Measurements from ENCODE around the gene RAB33B.

RAB33B gene

GRCh38 chr4:139476363-139476762, 22.4 kb downstream of the RAB33B start:
- H3K36me3 Mint-ChIP-seq (ENCODE audit: low read depth) = peaks cover 18% of the 10 kb centered on the region
- H3K4me3 Mint-ChIP-seq = no peak overlapping the region
- no peak for ATAC-seq
- DNase-seq = no peak
- H3K27ac Mint-ChIP-seq = no peak overlapping the region
- H3K27me3 Mint-ChIP-seq = no peaks in the 10 kb centered on the region
- H3K9me3 Mint-ChIP-seq = peaks cover 6% of the 10 kb centered on the region
- peaks cover 7% of the 10 kb centered on the region for H3K4me1 Mint-ChIP-seq

GRCh38 chr4:139481465-139481864, 27.5 kb downstream of the RAB33B start:
- no peak for DNase-seq
- H3K4me1 Mint-ChIP-seq = peaks cover 4% of the 10 kb centered on the region
- ATAC-seq = no peak
- no peak overlapping the region for H3K4me3 Mint-ChIP-seq
- H3K9me3 Mint-ChIP-seq = no peaks in the 10 kb centered on the region
- peaks cover 2% of the 10 kb centered on the region for H3K27me3 Mint-ChIP-seq
- H3K36me3 Mint-ChIP-seq (ENCODE audit: low read depth) = no peaks in the 10 kb centered on the region
- no peak overlapping the region for H3K27ac Mint-ChIP-seq

GRCh38 chr4:139483000-139483399, 29.1 kb downstream of the RAB33B start:
- no peaks in the 10 kb centered on the region for H3K9me3 Mint-ChIP-seq
- H3K27me3 Mint-ChIP-seq = peaks cover 2% of the 10 kb centered on the region
- DNase-seq (no peak), ATAC-seq (no peak)
- H3K27ac Mint-ChIP-seq = no peak overlapping the region
- H3K36me3 Mint-ChIP-seq (ENCODE audit: low read depth) = no peaks in the 10 kb centered on the region
- H3K4me1 Mint-ChIP-seq = peaks cover 4% of the 10 kb centered on the region
- no peak overlapping the region for H3K4me3 Mint-ChIP-seq

- H3K4me3 Mint-ChIP-seq = no peak overlapping the region
- no peaks in the 10 kb centered on the region for H3K9me3 Mint-ChIP-seq
- ATAC-seq (no peak), DNase-seq (no peak)
- H3K36me3 Mint-ChIP-seq (ENCODE audit: low read depth) = no peaks in the 10 kb centered on the region
- H3K27me3 Mint-ChIP-seq = peaks cover 2% of the 10 kb centered on the region
- no peaks in the 10 kb centered on the region for H3K4me1 Mint-ChIP-seq
- H3K27ac Mint-ChIP-seq = no peak overlapping the region
Measured at GRCh38 chr4:139484783-139485311, 30.9 kb downstream of the RAB33B start.

GRCh38 chr4:139488442-139488841, 34.5 kb downstream of the RAB33B start:
- Mint-ChIP-seq H3K9me3 (no peaks in the 10 kb centered on the region), H3K4me1 (no peaks in the 10 kb centered on the region), H3K27ac (no peak overlapping the region)

GRCh38 chr4:139489638-139490037, 35.7 kb downstream of the RAB33B start:
- no peaks in the 10 kb centered on the region for H3K36me3 Mint-ChIP-seq (ENCODE audit: low read depth)
- H3K4me3 Mint-ChIP-seq = no peak overlapping the region
- peaks cover 2% of the 10 kb centered on the region for H3K27me3 Mint-ChIP-seq
- no peak for DNase-seq
- H3K4me1 Mint-ChIP-seq = no peaks in the 10 kb centered on the region
- no peaks in the 10 kb centered on the region for H3K9me3 Mint-ChIP-seq
- H3K27ac Mint-ChIP-seq = no peak overlapping the region
- no peak for ATAC-seq

More at GRCh38 chr4:139488442-139488841, 34.5 kb downstream of the RAB33B start:
- DNase-seq = no peak
- no peak overlapping the region for H3K4me3 Mint-ChIP-seq
- H3K36me3 Mint-ChIP-seq (ENCODE audit: low read depth) = no peaks in the 10 kb centered on the region
- peaks cover 2% of the 10 kb centered on the region for H3K27me3 Mint-ChIP-seq
- ATAC-seq = no peak

- Mint-ChIP-seq H3K9me3 (no peaks in the 10 kb centered on the region), H3K36me3 (ENCODE audit: low read depth) (no peaks in the 10 kb centered on the region), H3K4me1 (no peaks in the 10 kb centered on the region)
Measured at GRCh38 chr4:139492429-139492828, 38.5 kb downstream of the RAB33B start.

GRCh38 chr4:139493176-139493575, 39.3 kb downstream of the RAB33B start:
- no peak overlapping the region for H3K27ac Mint-ChIP-seq
- no peak for ATAC-seq
- no peak for DNase-seq
- H3K4me1 Mint-ChIP-seq = no peaks in the 10 kb centered on the region
- H3K36me3 Mint-ChIP-seq (ENCODE audit: low read depth) = no peaks in the 10 kb centered on the region
- no peaks in the 10 kb centered on the region for H3K27me3 Mint-ChIP-seq
- H3K9me3 Mint-ChIP-seq = no peaks in the 10 kb centered on the region
- H3K4me3 Mint-ChIP-seq = no peak overlapping the region

More at GRCh38 chr4:139492429-139492828, 38.5 kb downstream of the RAB33B start:
- DNase-seq (no peak), ATAC-seq (no peak)
- Mint-ChIP-seq H3K27me3 (no peaks in the 10 kb centered on the region), H3K27ac (no peak overlapping the region), H3K4me3 (no peak overlapping the region)

- Mint-ChIP-seq H3K4me1 (no peaks in the 10 kb centered on the region), H3K36me3 (ENCODE audit: low read depth) (no peaks in the 10 kb centered on the region), H3K9me3 (no peaks in the 10 kb centered on the region), H3K4me3 (no peak overlapping the region), H3K27me3 (no peaks in the 10 kb centered on the region), H3K27ac (no peak overlapping the region)
- DNase-seq (no peak), ATAC-seq (no peak)
Measured at GRCh38 chr4:139499186-139499585, 45.3 kb downstream of the RAB33B start.

- Mint-ChIP-seq H3K4me1 (no peaks in the 10 kb centered on the region), H3K4me3 (no peak overlapping the region), H3K36me3 (ENCODE audit: low read depth) (peaks cover 6% of the 10 kb centered on the region), H3K9me3 (no peaks in the 10 kb centered on the region), H3K27me3 (no peaks in the 10 kb centered on the region), H3K27ac (no peak overlapping the region)
- no peak for ATAC-seq
- no peak for DNase-seq
Measured at GRCh38 chr4:139501117-139501516, 47.2 kb downstream of the RAB33B start.

- Mint-ChIP-seq H3K4me1 (no peaks in the 10 kb centered on the region), H3K27me3 (no peaks in the 10 kb centered on the region), H3K4me3 (no peak overlapping the region)
Measured at GRCh38 chr4:139501527-139501926, 47.6 kb downstream of the RAB33B start.

GRCh38 chr4:139501927-139502899, 48.3 kb downstream of the RAB33B start:
- Mint-ChIP-seq H3K4me3 (no peak overlapping the region), H3K4me1 (no peaks in the 10 kb centered on the region), H3K27me3 (no peaks in the 10 kb centered on the region), H3K9me3 (no peaks in the 10 kb centered on the region), H3K36me3 (ENCODE audit: low read depth) (peaks cover 6% of the 10 kb centered on the region), H3K27ac (no peak overlapping the region)
- ATAC-seq (no peak), DNase-seq (no peak)

More at GRCh38 chr4:139501527-139501926, 47.6 kb downstream of the RAB33B start:
- no peak for DNase-seq
- H3K27ac Mint-ChIP-seq = no peak overlapping the region
- no peaks in the 10 kb centered on the region for H3K9me3 Mint-ChIP-seq
- ATAC-seq = no peak
- H3K36me3 Mint-ChIP-seq (ENCODE audit: low read depth) = peaks cover 6% of the 10 kb centered on the region

GRCh38 chr4:139503622-139504166, 49.8 kb downstream of the RAB33B start:
- DNase-seq (no peak), ATAC-seq (no peak)
- Mint-ChIP-seq H3K4me3 (no peak overlapping the region), H3K27me3 (no peaks in the 10 kb centered on the region), H3K36me3 (ENCODE audit: low read depth) (peaks cover 6% of the 10 kb centered on the region), H3K4me1 (no peaks in the 10 kb centered on the region), H3K9me3 (no peaks in the 10 kb centered on the region), H3K27ac (no peak overlapping the region)

GRCh38 chr4:139506774-139507173, 52.9 kb downstream of the RAB33B start:
- ATAC-seq = no peak
- Mint-ChIP-seq H3K4me3 (no peak overlapping the region), H3K9me3 (no peaks in the 10 kb centered on the region), H3K4me1 (no peaks in the 10 kb centered on the region), H3K27ac (no peak overlapping the region), H3K27me3 (no peaks in the 10 kb centered on the region), H3K36me3 (ENCODE audit: low read depth) (peaks cover 16% of the 10 kb centered on the region)
- no peak for DNase-seq
